Muscle of arm (tissue), 12 donors: ENCODE measurements around the gene RASGRF2. TPM values are rescaled to one million over a fixed set of nuclear protein-coding genes. Genes with fewer than 3 reads are reported as not detected.
"Not testable (repeated sequence)": the region's sequence is repeated elsewhere in the genome, so short reads cannot be mapped to it uniquely, and the experiment has no call there.

Experiments
- DNase-seq: peaks from one replicate; pipeline ENCODE4 v3.0.0-alpha.2; 2013
- polyA plus RNA-seq, 12 donors: library from polyadenylated mRNA; unstranded; fragments of 120-200 nt; gene quantifications; one replicate each; pipeline ENCODE4 v1.2.1, GENCODE V29; 2013; ENCODE audit not compliant: insufficient read length in 12 of 12

The RASGRF2 gene
- polyA plus RNA-seq, 12 donors, result 0.48 to 3.7 (median 0.84) TPM; not detected in 2

- DNase-seq, result no peak
Measured at GRCh38 chr5:81070571-81071255, 110.5 kb downstream of the RASGRF2 start.

GRCh38 chr5:81075041-81075440 lies 114.9 kb downstream of the RASGRF2 start:
- DNase-seq, result no peak

GRCh38 chr5:81077105-81077504 lies 116.9 kb downstream of the RASGRF2 start:
- DNase-seq, result no peak

- no peak for DNase-seq
Measured at GRCh38 chr5:81078930-81079329, 118.8 kb downstream of the RASGRF2 start.

- no peak for DNase-seq
Measured at GRCh38 chr5:81080809-81081460, 120.8 kb downstream of the RASGRF2 start.

GRCh38 chr5:81081461-81081835 lies 121.3 kb downstream of the RASGRF2 start:
- no peak for DNase-seq

- DNase-seq, result no peak
Measured at GRCh38 chr5:81086881-81087281, 126.7 kb downstream of the RASGRF2 start.

GRCh38 chr5:81091199-81091598 lies 131.0 kb downstream of the RASGRF2 start:
- DNase-seq, result no peak

- no peak for DNase-seq
Measured at GRCh38 chr5:81093536-81094196, 133.5 kb downstream of the RASGRF2 start.

- no peak for DNase-seq
Measured at GRCh38 chr5:81095835-81096234, 135.7 kb downstream of the RASGRF2 start.

- DNase-seq, result no peak
Measured at GRCh38 chr5:81097713-81098112, 137.6 kb downstream of the RASGRF2 start.

GRCh38 chr5:81105261-81105877 lies 145.2 kb downstream of the RASGRF2 start:
- DNase-seq, result no peak

GRCh38 chr5:81115261-81115660 lies 155.1 kb downstream of the RASGRF2 start:
- no peak for DNase-seq

GRCh38 chr5:81117566-81117965 lies 157.4 kb downstream of the RASGRF2 start:
- DNase-seq, result no peak

GRCh38 chr5:81121273-81121672 lies 161.1 kb downstream of the RASGRF2 start:
- no peak for DNase-seq

- DNase-seq, result no peak
Measured at GRCh38 chr5:81121836-81122630, 161.9 kb downstream of the RASGRF2 start.

- not testable (repeated sequence) for DNase-seq
Measured at GRCh38 chr5:81124689-81125088, 164.5 kb downstream of the RASGRF2 start.

- DNase-seq, result no peak
Measured at GRCh38 chr5:81125959-81126358, 165.8 kb downstream of the RASGRF2 start.

GRCh38 chr5:81128416-81128815 lies 168.3 kb downstream of the RASGRF2 start:
- DNase-seq, result no peak

- no peak for DNase-seq
Measured at GRCh38 chr5:81132381-81132780, 172.2 kb downstream of the RASGRF2 start.

- no peak for DNase-seq
Measured at GRCh38 chr5:81134066-81134465, 173.9 kb downstream of the RASGRF2 start.

- no peak for DNase-seq
Measured at GRCh38 chr5:81134566-81134965, 174.4 kb downstream of the RASGRF2 start.
